Astrocyte (in vitro differentiated cells and primary cell): ENCODE results near the gene ZBTB7C.

Experiments
- CTCF ChIP-seq: IDR thresholded peaks from 2 replicates; pipeline ENCODE4 v1.5.1; 2011; ENCODE audit warnings: low read depth, mild to moderate bottlenecking, inconsistent platforms, low read length, moderate library complexity; ENCODE audit not compliant: insufficient read depth
- EZH2 ChIP-seq: IDR thresholded peaks from 2 replicates; pipeline ENCODE4 v1.6.1; 2012; ENCODE audit warnings: mild to moderate bottlenecking, low read length, inconsistent platforms; ENCODE audit not compliant: insufficient read depth

GRCh38 chr18:48302736-48303135, 106.4 kb downstream of the ZBTB7C start:
- no peak for TF ChIP-seq CTCF
- no peak for TF ChIP-seq EZH2
